Stimulated activated naive CD8-positive, alpha-beta T cell treated with anti-CD3 and anti-CD28 coated beads, Interleukin-15, amount 100 ng/mL, for 72 hours (primary cell): ENCODE results near the gene NEDD4.
"Not testable (repeated sequence)": the region's sequence is repeated elsewhere in the genome, so short reads cannot be mapped to it uniquely, and the experiment has no call there.

Experiments used
- ATAC-seq: fragments of 150-1000 bp; cut with Tn5 transposase; 2 replicates; pipeline ENCODE4 v1.10.0; 2021; ENCODE audit warnings: mild to moderate bottlenecking, moderate library complexity
- DNase-seq, 2 donors: peaks; one replicate each; pipeline ENCODE4 v3.0.0; 2021 to 2022
- H3K27ac Mint-ChIP-seq, 2 donors: one replicate each; pipeline ENCODE4 v1.8.0; 2022; ENCODE audit warnings: mild to moderate bottlenecking in 2 of 2, mixed read lengths in 2 of 2, moderate library complexity in 2 of 2
- H3K27me3 Mint-ChIP-seq: one replicate; pipeline ENCODE4 v1.8.0; 2022; ENCODE audit warnings: mixed read lengths
- H3K4me1 Mint-ChIP-seq: one replicate; pipeline ENCODE4 v1.8.0; 2022; ENCODE audit warnings: mild to moderate bottlenecking, mixed read lengths
- H3K4me3 Mint-ChIP-seq, 2 donors: one replicate each; pipeline ENCODE4 v1.8.0; 2022; ENCODE audit warnings: mild to moderate bottlenecking in 2 of 2, mixed read lengths in 2 of 2, moderate library complexity in 1 of 2
- H3K9me3 Mint-ChIP-seq, 2 donors: one replicate each; pipeline ENCODE4 v1.8.0; 2022; ENCODE audit warnings: mixed read lengths in 2 of 2

Gene NEDD4

GRCh38 chr15:55859681-55860080, 133.7 kb downstream of the NEDD4 start:
- no peaks in the 10 kb centered on the region for H3K27me3 Mint-ChIP-seq
- ATAC-seq (no peak), DNase-seq (no peak)
- H3K4me1 Mint-ChIP-seq, result no peaks in the 10 kb centered on the region
- no peaks in the 10 kb centered on the region for H3K9me3 Mint-ChIP-seq
- H3K4me3 Mint-ChIP-seq, result no peak overlapping the region
- H3K27ac Mint-ChIP-seq, result no peak overlapping the region

- no peak for ATAC-seq
Measured at GRCh38 chr15:55858661-55859060, 134.8 kb downstream of the NEDD4 start.

GRCh38 chr15:55856506-55857164, 136.8 kb downstream of the NEDD4 start:
- Mint-ChIP-seq H3K9me3 (no peaks in the 10 kb centered on the region), H3K4me3 (no peak overlapping the region), H3K4me1 (no peaks in the 10 kb centered on the region), H3K27me3 (no peaks in the 10 kb centered on the region), H3K27ac (no peak overlapping the region)
- no peak for DNase-seq
- no peak for ATAC-seq

More at GRCh38 chr15:55858661-55859060, 134.8 kb downstream of the NEDD4 start:
- Mint-ChIP-seq H3K4me3 (no peak overlapping the region), H3K27ac (peak overlapping the region; percentile 72 to 92), H3K9me3 (no peaks in the 10 kb centered on the region), H3K4me1 (no peaks in the 10 kb centered on the region), H3K27me3 (no peaks in the 10 kb centered on the region)
- DNase-seq, result no peak

GRCh38 chr15:55853134-55853533, 140.3 kb downstream of the NEDD4 start:
- no peaks in the 10 kb centered on the region for H3K27me3 Mint-ChIP-seq
- H3K27ac Mint-ChIP-seq, result no peak overlapping the region
- H3K4me3 Mint-ChIP-seq, result no peak overlapping the region
- ATAC-seq (no peak), DNase-seq (no peak)
- no peaks in the 10 kb centered on the region for H3K9me3 Mint-ChIP-seq
- H3K4me1 Mint-ChIP-seq, result no peaks in the 10 kb centered on the region

GRCh38 chr15:55846116-55846707, 147.2 kb downstream of the NEDD4 start:
- ATAC-seq, result peak; percentile 66

GRCh38 chr15:55842897-55843296, 150.5 kb downstream of the NEDD4 start:
- H3K27ac Mint-ChIP-seq, ATAC-seq, H3K27me3 Mint-ChIP-seq, H3K4me3 Mint-ChIP-seq, H3K4me1 Mint-ChIP-seq, DNase-seq, H3K9me3 Mint-ChIP-seq: not testable (repeated sequence)

More at GRCh38 chr15:55846116-55846707, 147.2 kb downstream of the NEDD4 start:
- Mint-ChIP-seq H3K27me3 (no peaks in the 10 kb centered on the region), H3K4me3 (no peak overlapping the region), H3K4me1 (no peaks in the 10 kb centered on the region), H3K9me3 (peaks cover 0 to 7% of the 10 kb centered on the region in 2 donors), H3K27ac (no peak overlapping the region)
- DNase-seq, result peak; percentile 33 to 52

- no peak for DNase-seq
- Mint-ChIP-seq H3K9me3 (no peaks in the 10 kb centered on the region), H3K4me3 (no peak overlapping the region), H3K4me1 (no peaks in the 10 kb centered on the region), H3K27ac (no peak overlapping the region), H3K27me3 (no peaks in the 10 kb centered on the region)
- no peak for ATAC-seq
Measured at GRCh38 chr15:55835866-55836265, 157.5 kb downstream of the NEDD4 start.

GRCh38 chr15:55834331-55834730, 159.1 kb downstream of the NEDD4 start:
- ATAC-seq (no peak), DNase-seq (no peak)
- Mint-ChIP-seq H3K27ac (no peak overlapping the region), H3K27me3 (no peaks in the 10 kb centered on the region), H3K4me1 (peaks cover 13% of the 10 kb centered on the region), H3K9me3 (no peaks in the 10 kb centered on the region), H3K4me3 (no peak overlapping the region)

- Mint-ChIP-seq H3K9me3 (no peaks in the 10 kb centered on the region), H3K27me3 (no peaks in the 10 kb centered on the region), H3K4me1 (peaks cover 13% of the 10 kb centered on the region), H3K27ac (peak overlapping the region in 1 of 2 donors; percentile 31), H3K4me3 (no peak overlapping the region)
- ATAC-seq (peak; percentile 95), DNase-seq (peak; percentile 7 to 17)
Measured at GRCh38 chr15:55829826-55830225, 163.6 kb downstream of the NEDD4 start.

GRCh38 chr15:55827955-55828354, 165.5 kb downstream of the NEDD4 start:
- peaks cover 13% of the 10 kb centered on the region for H3K4me1 Mint-ChIP-seq
- ATAC-seq (no peak), DNase-seq (no peak)
- no peak overlapping the region for H3K4me3 Mint-ChIP-seq
- no peaks in the 10 kb centered on the region for H3K27me3 Mint-ChIP-seq
- no peaks in the 10 kb centered on the region for H3K9me3 Mint-ChIP-seq
- no peak overlapping the region for H3K27ac Mint-ChIP-seq

GRCh38 chr15:55827204-55827603, 166.2 kb downstream of the NEDD4 start:
- Mint-ChIP-seq H3K4me3 (no peak overlapping the region), H3K9me3 (no peaks in the 10 kb centered on the region), H3K27me3 (no peaks in the 10 kb centered on the region), H3K4me1 (peaks cover 13% of the 10 kb centered on the region), H3K27ac (no peak overlapping the region)
- ATAC-seq (no peak), DNase-seq (no peak)

GRCh38 chr15:55824857-55825613, 168.4 kb downstream of the NEDD4 start:
- ATAC-seq, result no peak
- H3K4me1 Mint-ChIP-seq, result peaks cover 7% of the 10 kb centered on the region
- H3K27ac Mint-ChIP-seq, result no peak overlapping the region
- no peak for DNase-seq
- no peaks in the 10 kb centered on the region for H3K9me3 Mint-ChIP-seq
- no peak overlapping the region for H3K4me3 Mint-ChIP-seq
- no peaks in the 10 kb centered on the region for H3K27me3 Mint-ChIP-seq

- Mint-ChIP-seq H3K4me3 (no peak overlapping the region), H3K27ac (no peak overlapping the region)
- no peak for DNase-seq
Measured at GRCh38 chr15:55823699-55824340, 169.6 kb downstream of the NEDD4 start.

GRCh38 chr15:55823191-55823670, 170.2 kb downstream of the NEDD4 start:
- Mint-ChIP-seq H3K4me3 (no peak overlapping the region), H3K4me1 (no peaks in the 10 kb centered on the region), H3K27me3 (no peaks in the 10 kb centered on the region), H3K9me3 (no peaks in the 10 kb centered on the region), H3K27ac (no peak overlapping the region)
- ATAC-seq (no peak), DNase-seq (no peak)

More at GRCh38 chr15:55823699-55824340, 169.6 kb downstream of the NEDD4 start:
- no peaks in the 10 kb centered on the region for H3K27me3 Mint-ChIP-seq
- H3K9me3 Mint-ChIP-seq, result no peaks in the 10 kb centered on the region
- H3K4me1 Mint-ChIP-seq, result no peaks in the 10 kb centered on the region
- no peak for ATAC-seq

GRCh38 chr15:55821740-55822139, 171.7 kb downstream of the NEDD4 start:
- not testable (repeated sequence) for ATAC-seq, H3K4me1 Mint-ChIP-seq, DNase-seq, H3K27ac Mint-ChIP-seq, H3K9me3 Mint-ChIP-seq, H3K4me3 Mint-ChIP-seq, H3K27me3 Mint-ChIP-seq
